Astrocyte (in vitro differentiated cells and primary cell): Measurements from ENCODE around the gene SGCA.

Experiments
- EZH2 ChIP-seq: IDR thresholded peaks from 2 replicates; pipeline ENCODE4 v1.6.1; 2012; ENCODE audit warnings: mild to moderate bottlenecking, low read length, inconsistent platforms; ENCODE audit not compliant: insufficient read depth
- TF ChIP-seq, protein P1 (sequence below): IDR thresholded peaks from 2 replicates; pipeline ENCODE4 v1.5.1; 2011; ENCODE audit warnings: low read depth, mild to moderate bottlenecking, inconsistent platforms, low read length, moderate library complexity; ENCODE audit not compliant: insufficient read depth

DNA sequence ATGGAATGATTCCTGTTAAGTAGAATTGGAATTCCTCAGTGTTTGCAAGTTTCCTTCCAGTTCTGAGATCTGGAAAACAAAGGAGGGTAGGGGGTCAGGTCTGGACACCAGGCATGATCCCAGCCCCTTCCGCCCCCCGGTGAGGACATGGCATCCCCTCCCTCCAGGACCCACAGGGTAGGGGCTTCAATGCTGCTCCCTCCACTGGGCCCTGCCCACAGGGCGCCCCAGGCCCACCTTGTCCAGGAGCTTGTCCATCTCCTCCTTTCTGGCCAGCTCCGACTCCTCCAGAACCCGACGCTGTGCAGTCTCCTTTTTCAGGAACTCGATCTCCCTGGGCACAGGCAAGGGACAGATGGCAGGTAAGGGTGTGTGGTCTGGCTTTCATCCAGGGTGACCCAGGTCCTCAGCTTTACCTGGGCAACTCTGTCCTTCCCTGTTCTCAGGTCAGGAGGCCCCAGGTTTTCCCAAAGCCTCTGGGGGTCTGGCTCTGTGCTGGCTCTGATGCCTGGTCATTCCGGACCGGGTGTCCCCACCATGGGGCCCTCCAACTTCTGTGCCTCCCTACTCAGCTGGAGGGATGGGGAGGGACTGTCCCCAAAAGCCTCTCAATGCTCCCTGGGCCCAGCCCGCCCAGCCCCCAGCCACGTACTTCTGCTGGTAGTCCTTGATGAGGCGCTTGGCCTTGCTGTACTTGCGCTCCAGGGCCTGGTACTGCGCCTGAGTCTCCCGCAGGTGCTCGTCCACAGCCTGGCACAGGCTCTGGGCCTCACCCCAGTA is 30.3 kb upstream of the SGCA start:
- no peak for TF ChIP-seq EZH2
- TF ChIP-seq, protein P1, sequence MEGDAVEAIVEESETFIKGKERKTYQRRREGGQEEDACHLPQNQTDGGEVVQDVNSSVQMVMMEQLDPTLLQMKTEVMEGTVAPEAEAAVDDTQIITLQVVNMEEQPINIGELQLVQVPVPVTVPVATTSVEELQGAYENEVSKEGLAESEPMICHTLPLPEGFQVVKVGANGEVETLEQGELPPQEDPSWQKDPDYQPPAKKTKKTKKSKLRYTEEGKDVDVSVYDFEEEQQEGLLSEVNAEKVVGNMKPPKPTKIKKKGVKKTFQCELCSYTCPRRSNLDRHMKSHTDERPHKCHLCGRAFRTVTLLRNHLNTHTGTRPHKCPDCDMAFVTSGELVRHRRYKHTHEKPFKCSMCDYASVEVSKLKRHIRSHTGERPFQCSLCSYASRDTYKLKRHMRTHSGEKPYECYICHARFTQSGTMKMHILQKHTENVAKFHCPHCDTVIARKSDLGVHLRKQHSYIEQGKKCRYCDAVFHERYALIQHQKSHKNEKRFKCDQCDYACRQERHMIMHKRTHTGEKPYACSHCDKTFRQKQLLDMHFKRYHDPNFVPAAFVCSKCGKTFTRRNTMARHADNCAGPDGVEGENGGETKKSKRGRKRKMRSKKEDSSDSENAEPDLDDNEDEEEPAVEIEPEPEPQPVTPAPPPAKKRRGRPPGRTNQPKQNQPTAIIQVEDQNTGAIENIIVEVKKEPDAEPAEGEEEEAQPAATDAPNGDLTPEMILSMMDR: no peak
